Measurements from ENCODE around the gene GJA4.

GJA4 gene

GRCh38 chr1:34792868-34793727 is at the start of gene GJA4:
GJA4 (plus strand) TSS chr1:34792999; CDS start chr1:34794214, 1,215 bp downstream.
- DNase-seq: no peak

GRCh38 chr1:34743775-34744174 is 49.0 kb upstream of the GJA4 start:
- DNase-seq: no peak

DNA sequence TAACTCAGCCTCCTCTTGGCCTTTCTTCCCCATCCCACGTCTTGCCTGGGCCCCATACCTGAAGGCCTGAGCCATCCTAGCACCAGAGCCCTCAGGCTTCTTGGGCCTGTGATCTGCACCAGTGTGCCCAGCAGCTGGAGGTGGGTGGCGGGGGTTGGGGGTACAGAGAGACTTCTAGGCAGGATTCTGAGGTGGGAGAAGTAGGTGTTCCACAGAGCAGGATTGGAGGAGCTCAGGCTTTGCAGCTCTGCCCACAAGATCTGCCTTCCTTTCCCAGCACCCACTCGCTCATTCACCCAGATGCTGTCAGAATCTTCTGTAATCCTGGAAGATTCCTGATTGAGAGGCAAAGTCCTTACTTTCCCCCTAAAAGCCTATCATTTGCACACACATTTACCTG is 47.9 kb upstream of the GJA4 start:
- DNase-seq: no peak

DNA sequence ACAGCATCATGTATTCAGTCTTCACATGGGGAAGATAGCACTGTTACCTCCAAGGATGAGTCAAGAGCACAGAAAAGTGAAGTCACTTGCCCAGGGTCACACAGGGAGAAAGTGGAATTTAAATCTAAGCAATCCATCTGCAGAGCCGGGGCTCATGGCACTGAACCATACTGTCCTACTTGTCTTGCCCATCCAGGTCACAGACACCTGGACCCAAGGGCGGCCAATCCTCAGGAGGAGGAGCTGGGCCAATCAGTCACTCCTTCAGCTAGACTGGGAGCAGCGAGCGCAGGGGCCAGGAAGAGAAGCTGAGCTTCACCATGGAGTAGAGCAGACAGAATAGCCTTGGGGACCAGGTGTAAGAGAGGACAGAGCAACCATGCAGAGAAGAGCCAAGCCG is 47.1 kb upstream of the GJA4 start:
- DNase-seq: no peak

- DNase-seq: no peak
Measured at GRCh38 chr1:34746101-34746500, 46.7 kb upstream of the GJA4 start.

DNA sequence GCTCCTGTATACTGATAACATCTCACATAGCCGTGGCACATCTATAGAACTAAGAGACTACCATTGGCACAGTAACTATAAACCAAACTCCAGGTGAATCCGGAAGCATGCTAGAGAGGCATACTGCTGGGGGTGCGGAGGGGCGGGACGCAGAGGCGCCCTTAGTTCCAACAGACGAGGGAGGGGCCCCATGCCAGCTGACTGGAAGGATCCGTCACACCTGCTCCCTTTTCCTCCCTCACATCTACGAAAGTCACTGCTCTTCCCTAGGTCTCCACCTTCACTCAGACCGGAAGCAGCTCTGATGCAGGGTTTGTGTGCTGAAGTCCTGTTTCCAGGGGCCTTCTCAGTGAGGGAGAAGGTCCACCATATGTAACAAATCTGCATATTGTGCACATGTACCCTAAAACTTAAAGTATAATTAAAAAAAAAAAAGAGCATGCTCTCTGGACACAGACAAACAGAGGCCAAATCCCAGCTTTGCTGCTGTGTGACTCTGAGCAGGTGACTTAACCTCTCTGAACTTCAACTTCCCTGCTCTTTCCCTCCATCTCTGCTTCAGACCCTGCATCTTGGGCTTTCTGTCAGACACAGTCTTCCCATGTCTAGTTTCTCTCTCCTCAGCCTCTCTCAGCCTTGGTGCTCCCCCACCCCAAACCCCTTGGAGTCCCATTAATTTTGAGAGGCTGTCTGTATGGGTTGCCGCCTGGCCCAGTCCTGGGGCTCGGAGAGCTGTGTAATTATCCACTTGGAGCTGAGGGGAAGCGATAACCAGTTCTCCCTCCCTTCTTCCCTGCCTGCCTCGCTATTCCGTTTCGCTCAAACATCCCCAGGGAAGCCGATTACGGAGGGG is 45.8 kb upstream of the GJA4 start:
- DNase-seq: no peak

- no peak for DNase-seq
Measured at GRCh38 chr1:34747638-34747941, 45.2 kb upstream of the GJA4 start.

DNA sequence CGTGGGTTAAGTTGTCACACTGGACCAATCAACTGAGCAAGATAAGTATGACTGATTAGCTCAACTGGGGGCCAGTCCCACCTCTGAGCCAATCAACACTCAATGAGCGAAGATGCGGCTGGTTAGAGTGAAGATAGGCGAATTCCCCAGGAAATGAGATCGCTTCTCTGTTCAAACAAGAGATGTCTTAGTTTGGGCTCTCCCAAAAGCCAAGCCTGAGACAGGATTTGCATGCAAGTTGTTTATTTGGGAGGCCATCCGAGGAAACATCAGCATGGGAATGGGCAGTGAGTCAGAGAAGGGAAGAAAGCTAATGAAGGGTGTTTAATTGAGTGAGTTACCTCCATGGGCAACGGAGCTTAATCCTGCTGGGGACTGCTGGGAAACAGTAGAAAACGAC is 42.8 kb upstream of the GJA4 start:
- no peak for DNase-seq

GRCh38 chr1:34750610-34751009 is 42.2 kb upstream of the GJA4 start:
- DNase-seq: no peak

DNA sequence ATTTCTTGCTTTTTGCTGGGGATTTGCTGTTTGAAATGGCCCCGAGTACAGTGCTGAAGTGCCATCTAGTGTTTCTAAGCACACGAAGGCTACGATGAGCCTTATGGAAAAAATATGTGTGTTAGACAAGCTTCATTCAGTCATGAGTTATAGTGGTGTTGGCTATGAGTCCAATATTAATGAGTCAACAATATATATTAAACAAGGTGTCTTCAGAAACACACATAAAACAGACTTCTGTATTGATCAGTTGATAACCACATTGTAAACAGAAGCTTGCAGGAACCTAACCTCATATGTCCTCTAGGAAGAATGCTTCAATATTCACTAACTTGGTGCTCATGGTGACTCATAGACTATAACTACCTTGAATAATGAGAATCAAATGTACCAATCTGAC is 39.6 kb upstream of the GJA4 start:
- DNase-seq: no peak

GRCh38 chr1:34754964-34755637 is 37.7 kb upstream of the GJA4 start, which contains the start of gene GJB5:
GJB5 (plus strand) TSS chr1:34755047; CDS start chr1:34757331, 2,284 bp downstream.
- no peak for DNase-seq

GRCh38 chr1:34755961-34756360 is 36.8 kb upstream of the GJA4 start:
- no peak for DNase-seq

- no peak for DNase-seq
Measured at GRCh38 chr1:34757386-34757785, 35.4 kb upstream of the GJA4 start.

DNA sequence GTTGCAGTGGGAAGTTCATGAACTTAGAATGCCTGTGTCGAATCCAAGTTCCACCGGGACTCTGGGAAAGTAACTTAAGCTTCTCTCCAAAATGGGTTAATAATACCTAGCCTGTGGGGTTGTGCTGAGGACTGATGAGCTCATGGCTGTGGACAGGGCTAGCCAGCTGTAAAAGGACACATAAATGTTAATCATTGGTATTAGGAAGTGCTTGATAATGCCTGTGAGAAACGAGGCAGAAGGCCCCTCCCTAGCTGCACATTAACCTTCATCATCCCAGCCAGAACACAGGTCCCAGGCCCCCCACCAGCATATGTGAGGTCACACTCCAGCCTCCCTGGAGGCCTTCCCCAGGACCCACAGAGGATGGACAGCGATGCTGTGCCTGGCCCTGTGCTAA is 34.0 kb upstream of the GJA4 start:
- DNase-seq: no peak

DNA sequence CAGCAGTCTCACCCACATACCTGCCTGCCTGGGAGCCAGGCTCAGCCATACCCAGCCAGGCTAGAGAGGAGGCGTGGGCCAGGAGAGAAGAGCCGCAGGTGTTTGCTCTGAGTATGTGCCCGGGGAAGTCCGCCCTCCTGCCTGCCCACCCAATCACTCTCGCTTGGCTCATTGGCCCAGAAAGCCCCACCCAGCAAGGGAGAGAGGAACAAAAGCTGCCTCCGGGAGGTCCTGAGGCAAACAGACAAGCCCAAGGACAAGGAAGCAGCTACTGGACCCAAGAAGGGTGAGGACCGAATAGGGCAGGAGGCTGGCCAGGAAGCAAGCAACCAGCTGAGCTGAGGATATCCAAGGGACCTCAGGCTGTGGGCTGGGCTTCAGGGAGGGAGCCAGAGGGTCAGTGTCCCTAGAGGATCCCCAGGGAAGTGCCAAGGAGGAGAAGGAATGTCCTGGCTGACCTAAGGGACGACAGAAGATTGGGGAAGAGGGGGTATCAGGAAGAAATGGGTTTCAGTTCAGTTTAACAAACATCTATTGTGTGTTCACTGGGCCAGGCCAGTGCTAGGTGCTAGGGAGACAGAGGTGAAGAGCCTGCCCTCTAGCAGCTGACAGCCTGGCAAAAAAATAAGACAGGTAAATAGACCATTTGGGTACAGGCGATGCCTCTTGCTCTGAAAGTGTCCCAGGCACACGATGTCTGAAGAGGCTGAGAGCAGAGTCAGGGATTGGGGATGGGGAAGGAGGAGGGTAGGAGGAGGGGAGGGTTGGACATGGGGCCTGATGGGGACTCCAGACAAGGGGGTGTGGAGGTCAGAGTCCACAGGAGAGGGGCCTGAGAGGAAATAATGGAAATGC is 33.1 kb upstream of the GJA4 start, which contains the start of gene GJB4:
TSS of gene GJB4 (plus strand) at position 238 of the 855 bp plus-strand sequence. CDS start 1,515 bp downstream, outside the sequence.
- DNase-seq: no peak

GRCh38 chr1:34761176-34761761 is 31.5 kb upstream of the GJA4 start:
- no peak for DNase-seq

DNA sequence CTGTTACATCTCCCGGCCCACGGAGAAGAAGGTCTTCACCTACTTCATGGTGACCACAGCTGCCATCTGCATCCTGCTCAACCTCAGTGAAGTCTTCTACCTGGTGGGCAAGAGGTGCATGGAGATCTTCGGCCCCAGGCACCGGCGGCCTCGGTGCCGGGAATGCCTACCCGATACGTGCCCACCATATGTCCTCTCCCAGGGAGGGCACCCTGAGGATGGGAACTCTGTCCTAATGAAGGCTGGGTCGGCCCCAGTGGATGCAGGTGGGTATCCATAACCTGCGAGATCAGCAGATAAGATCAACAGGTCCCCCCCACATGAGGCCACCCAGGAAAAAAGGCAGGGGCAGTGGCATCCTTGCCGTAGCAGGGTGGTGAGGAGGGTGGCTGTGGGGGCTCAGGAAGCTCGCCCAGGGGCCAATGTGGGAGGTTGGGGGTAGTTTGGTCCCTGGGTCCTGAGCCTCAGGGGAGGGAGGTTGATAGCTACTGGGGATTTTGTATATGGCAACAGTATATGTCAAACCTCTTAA is 31.0 kb upstream of the GJA4 start:
- DNase-seq: no peak

GRCh38 chr1:34762474-34763141 is 30.2 kb upstream of the GJA4 start:
- no peak for DNase-seq

GRCh38 chr1:34763142-34763781 is 29.5 kb upstream of the GJA4 start:
- DNase-seq: no peak

GRCh38 chr1:34768856-34769255 is 23.9 kb upstream of the GJA4 start:
- DNase-seq: no peak

All from NCI-H526 treated with DMSO at 0.1 percent for 48 hours (cell line).